Adrenal gland (tissue), 5 donors: ENCODE data around the gene DLGAP4.

Experiments used
- POLR2A ChIP-seq, 2 donors: fragments of 450-650 bp; IDR thresholded peaks; one replicate each; pipeline ENCODE4 v1.6.1; 2017; ENCODE audit warnings: antibody characterized with exemption in 2 of 2, mild to moderate bottlenecking in 2 of 2, moderate library complexity in 1 of 2
- TF ChIP-seq, protein P1 (sequence below), 6 experiments: fragments of 450-650 bp in 4 of 6; fragments of 200-600 bp in 2 of 6; sonication (generic) in 1 of 6; IDR thresholded peaks; 1 replicate in 5 of 6; 2 replicates in 1 of 6; pipeline versions ENCODE4 v1.5.1 to v1.8.0; 2016 to 2021; ENCODE audit warnings: antibody characterized with exemption in 6 of 6, mild to moderate bottlenecking in 2 of 6, moderate library complexity in 1 of 6
- donor health status: DM: no; HTN: no; CAD: no.

DNA sequence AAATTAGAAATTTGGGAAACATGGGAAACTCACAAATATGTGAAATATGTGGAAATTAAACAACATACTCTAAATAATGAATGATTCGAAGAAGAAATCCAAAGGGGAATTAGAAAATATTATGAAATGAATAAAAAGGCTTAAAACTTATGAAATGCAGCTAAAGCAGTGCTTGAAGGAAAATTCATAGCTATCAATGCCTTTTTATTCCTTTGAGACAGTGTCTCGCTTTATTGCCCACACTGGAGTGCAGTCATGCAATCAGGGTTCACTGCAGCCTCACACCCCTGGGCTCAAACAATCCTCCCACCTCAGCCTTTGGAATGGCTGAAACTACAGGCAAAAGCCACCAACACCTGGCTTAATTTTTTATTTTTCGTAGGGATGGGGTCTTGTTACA, 259.4 kb downstream of the DLGAP4 start:
- TF ChIP-seq, protein P1, sequence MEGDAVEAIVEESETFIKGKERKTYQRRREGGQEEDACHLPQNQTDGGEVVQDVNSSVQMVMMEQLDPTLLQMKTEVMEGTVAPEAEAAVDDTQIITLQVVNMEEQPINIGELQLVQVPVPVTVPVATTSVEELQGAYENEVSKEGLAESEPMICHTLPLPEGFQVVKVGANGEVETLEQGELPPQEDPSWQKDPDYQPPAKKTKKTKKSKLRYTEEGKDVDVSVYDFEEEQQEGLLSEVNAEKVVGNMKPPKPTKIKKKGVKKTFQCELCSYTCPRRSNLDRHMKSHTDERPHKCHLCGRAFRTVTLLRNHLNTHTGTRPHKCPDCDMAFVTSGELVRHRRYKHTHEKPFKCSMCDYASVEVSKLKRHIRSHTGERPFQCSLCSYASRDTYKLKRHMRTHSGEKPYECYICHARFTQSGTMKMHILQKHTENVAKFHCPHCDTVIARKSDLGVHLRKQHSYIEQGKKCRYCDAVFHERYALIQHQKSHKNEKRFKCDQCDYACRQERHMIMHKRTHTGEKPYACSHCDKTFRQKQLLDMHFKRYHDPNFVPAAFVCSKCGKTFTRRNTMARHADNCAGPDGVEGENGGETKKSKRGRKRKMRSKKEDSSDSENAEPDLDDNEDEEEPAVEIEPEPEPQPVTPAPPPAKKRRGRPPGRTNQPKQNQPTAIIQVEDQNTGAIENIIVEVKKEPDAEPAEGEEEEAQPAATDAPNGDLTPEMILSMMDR (IDR thresholded peaks at IDR 0.05), result no peak
- no peak for TF ChIP-seq POLR2A (IDR thresholded peaks at IDR 0.05)
